Measurements from ENCODE around the gene SLC45A2.

DNA sequence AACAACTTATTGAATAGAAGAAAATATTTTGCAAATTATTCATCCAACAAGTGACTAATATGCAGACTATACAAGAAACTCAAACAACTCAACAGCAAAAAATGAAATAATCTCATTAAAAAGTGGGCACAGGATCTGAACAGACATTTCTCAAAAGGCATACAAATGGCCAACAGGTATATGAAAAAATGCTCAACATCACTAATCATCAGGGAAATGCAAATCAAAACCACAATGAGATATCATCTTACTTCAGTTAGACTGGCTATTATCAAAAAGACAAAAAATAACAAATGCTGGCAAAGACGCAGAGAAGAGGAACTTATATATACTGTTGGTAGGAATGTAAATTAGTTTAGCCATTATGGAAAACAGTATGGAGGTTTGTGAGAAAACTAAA, 25.1 kb upstream of the SLC45A2 start:
- TF ChIP-seq POLR2AphosphoS5 (IDR thresholded peaks at IDR 0.05; ENCODE audit: low read depth, low read length) (no peak), SIN3A (IDR thresholded peaks at IDR 0.05; ENCODE audit: borderline replicate concordance, insufficient read depth, low read depth, low read length) (no peak)
- TF ChIP-seq, protein P1, sequence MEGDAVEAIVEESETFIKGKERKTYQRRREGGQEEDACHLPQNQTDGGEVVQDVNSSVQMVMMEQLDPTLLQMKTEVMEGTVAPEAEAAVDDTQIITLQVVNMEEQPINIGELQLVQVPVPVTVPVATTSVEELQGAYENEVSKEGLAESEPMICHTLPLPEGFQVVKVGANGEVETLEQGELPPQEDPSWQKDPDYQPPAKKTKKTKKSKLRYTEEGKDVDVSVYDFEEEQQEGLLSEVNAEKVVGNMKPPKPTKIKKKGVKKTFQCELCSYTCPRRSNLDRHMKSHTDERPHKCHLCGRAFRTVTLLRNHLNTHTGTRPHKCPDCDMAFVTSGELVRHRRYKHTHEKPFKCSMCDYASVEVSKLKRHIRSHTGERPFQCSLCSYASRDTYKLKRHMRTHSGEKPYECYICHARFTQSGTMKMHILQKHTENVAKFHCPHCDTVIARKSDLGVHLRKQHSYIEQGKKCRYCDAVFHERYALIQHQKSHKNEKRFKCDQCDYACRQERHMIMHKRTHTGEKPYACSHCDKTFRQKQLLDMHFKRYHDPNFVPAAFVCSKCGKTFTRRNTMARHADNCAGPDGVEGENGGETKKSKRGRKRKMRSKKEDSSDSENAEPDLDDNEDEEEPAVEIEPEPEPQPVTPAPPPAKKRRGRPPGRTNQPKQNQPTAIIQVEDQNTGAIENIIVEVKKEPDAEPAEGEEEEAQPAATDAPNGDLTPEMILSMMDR (IDR thresholded peaks at IDR 0.05) = no peak

Measured in Panc1 (cell line).